Activated CD8-positive, alpha-beta T cell treated with anti-CD3 and anti-CD28 coated beads, Interleukin-2, amount 10 ng/mL, durations not matched to agents 7 days and 5 days (primary cell): Measurements from ENCODE around the gene NEU2. TPM values are rescaled to one million over a fixed set of nuclear protein-coding genes. Genes with fewer than 3 reads are reported as not detected.
"Not testable (repeated sequence)": the region's sequence is repeated elsewhere in the genome, so short reads cannot be mapped to it uniquely, and the experiment has no call there.

Experiments
- ATAC-seq: fragments of 150-1000 bp; cut with Tn5 transposase; one replicate; pipeline ENCODE4 v1.10.0; 2021; ENCODE audit warnings: moderate library complexity
- CTCF ChIA-PET: fragments of 350-600 bp; sonication (Branson Sonifier 250); formaldehyde crosslinking; loops from one replicate; lab custom pipeline; 2021; ENCODE audit warnings: antibody characterized with exemption; lab: Charles Lee
- POLR2A ChIA-PET: fragments of 350-600 bp; sonication (Branson Sonifier 250); formaldehyde crosslinking; loops from one replicate; lab custom pipeline; 2021; ENCODE audit warnings: antibody characterized with exemption; lab: Charles Lee
- DNase-seq: peaks from one replicate; pipeline ENCODE4 v3.0.0-alpha.2; 2020
- H3K27ac Mint-ChIP-seq: one replicate; pipeline ENCODE4 v1.8.0; 2021; ENCODE audit warnings: mild to moderate bottlenecking, mixed read lengths
- H3K27me3 Mint-ChIP-seq: one replicate; pipeline ENCODE4 v1.8.0; 2021; ENCODE audit warnings: low read depth, mixed read lengths
- H3K36me3 Mint-ChIP-seq: one replicate; pipeline ENCODE4 v1.8.0; 2021; ENCODE audit warnings: low read depth, mixed read lengths
- H3K4me1 Mint-ChIP-seq: one replicate; pipeline ENCODE4 v1.8.0; 2021; ENCODE audit warnings: low read depth, mixed read lengths
- H3K4me3 Mint-ChIP-seq: one replicate; pipeline ENCODE4 v1.8.0; 2021; ENCODE audit warnings: mild to moderate bottlenecking, mixed read lengths
- H3K9me3 Mint-ChIP-seq: one replicate; pipeline ENCODE4 v1.8.0; 2022; ENCODE audit warnings: mixed read lengths; ENCODE audit not compliant: insufficient read depth
- total RNA-seq, 2 experiments: library from RNA; stranded (reverse); gene quantifications; one replicate each; pipeline ENCODE4 v1.2.3, GENCODE V29; 2021

The NEU2 gene
- total RNA-seq, 2 experiments from 2014 or later = not detected

DNA sequence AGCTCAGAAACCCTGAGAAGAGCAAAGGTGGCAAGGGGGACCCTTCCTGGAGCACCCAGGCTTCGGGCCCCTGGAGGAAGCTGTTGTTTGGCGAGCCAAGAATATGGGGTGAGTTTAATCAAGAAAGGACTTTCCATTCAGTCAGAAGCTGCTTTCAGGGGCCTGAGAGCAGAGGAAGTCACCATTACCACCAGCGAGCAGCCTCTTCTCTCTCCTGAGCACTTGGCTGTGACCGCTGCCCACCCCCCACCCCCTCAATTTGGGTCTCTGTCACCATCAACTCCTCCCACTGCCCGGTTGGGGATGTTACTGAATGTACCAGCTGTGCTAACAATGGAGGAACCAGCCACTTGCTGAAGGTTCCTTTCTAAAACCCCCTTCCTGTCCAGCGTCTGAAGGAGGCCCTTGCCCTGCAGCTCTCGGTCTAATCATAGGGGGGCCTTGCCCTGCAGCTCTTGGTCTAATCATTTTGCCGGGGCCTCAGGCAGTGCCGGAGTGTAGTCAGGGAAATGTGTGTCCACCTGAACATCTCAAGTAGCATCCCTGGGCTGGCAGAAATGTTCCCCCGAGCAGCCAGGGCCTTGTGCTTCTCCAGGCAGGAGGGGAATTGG is 28.6 kb downstream of the NEU2 start:
- no peaks in the 10 kb centered on the region for H3K9me3 Mint-ChIP-seq
- ATAC-seq = no peak
- no peaks in the 10 kb centered on the region for H3K27me3 Mint-ChIP-seq
- DNase-seq = no peak
- POLR2A ChIA-PET = interaction anchor here (0.7 to 9.5 kb wide), 16 partner anchors 10 to 510 kb away, joined by 3 to 136 read pairs (median 5); partner anchors contain the start of genes ATG16L1 and EIF4E2
- peaks cover 50% of the 10 kb centered on the region for H3K36me3 Mint-ChIP-seq
- CTCF ChIA-PET = interaction anchor here (0.7 to 4.2 kb wide), 22 partner anchors 9 to 251 kb away, joined by 3 to 24 read pairs (median 6); partner anchors contain the start of gene ATG16L1
- peak overlapping the region; percentile 98 for H3K4me3 Mint-ChIP-seq
- peaks cover 49% of the 10 kb centered on the region for H3K4me1 Mint-ChIP-seq
- H3K27ac Mint-ChIP-seq = peak overlapping the region; percentile 91

DNA sequence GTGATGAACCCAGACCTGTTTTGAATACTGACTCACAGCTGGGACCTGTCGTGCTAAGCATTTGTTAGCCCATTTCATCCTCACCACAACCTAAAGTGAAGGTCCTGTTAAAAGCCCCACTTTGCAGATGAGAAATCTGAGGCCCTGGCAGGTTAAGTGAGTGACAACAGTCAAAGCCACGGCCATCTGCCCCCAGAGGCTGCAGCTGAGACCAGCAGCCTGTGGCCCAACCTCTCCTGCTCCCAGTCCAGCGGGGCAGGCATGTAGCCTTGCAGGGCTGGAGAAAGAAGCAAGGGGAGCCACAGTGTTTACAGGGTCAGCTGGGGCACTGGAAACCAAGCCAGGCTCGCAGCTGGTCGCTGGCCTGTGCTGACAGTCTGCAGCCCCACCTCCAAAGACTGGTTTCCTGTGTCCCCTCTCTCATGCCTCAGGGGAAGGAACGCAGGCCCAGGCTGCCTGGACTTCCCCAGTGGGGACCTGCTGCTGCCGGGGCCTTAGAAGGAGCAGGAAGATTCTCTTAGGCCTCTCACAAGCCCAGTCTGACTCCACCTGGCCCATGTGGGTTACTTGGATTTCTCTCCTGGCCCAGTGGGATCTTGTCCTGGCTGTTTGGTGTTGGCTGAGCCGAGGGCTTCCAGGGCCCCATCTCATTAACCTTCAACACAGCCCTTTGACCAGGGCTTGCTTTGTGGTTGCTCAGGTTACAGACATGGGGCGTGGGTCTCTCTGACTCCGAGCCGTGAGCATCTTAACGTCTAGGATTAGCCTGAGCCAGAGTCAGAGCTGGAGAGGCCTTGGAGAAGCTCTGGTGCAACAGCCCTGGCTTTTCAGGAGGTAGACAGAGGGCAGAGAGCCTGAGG is 29.3 kb downstream of the NEU2 start:
- Mint-ChIP-seq H3K27me3 (no peaks in the 10 kb centered on the region), H3K36me3 (peaks cover 57% of the 10 kb centered on the region), H3K27ac (peak overlapping the region; percentile 91), H3K9me3 (no peaks in the 10 kb centered on the region), H3K4me1 (peaks cover 54% of the 10 kb centered on the region), H3K4me3 (peak overlapping the region; percentile 98)
- POLR2A ChIA-PET = interaction anchor here (1.2 to 9.5 kb wide), 10 partner anchors 12 to 511 kb away, joined by 3 to 136 read pairs (median 6); partner anchors contain the start of genes ATG16L1 and EIF4E2
- CTCF ChIA-PET = interaction anchor here (1.0 to 4.2 kb wide), 13 partner anchors 8 to 193 kb away, joined by 3 to 24 read pairs (median 9); partner anchors contain the start of gene ATG16L1
- ATAC-seq = peak; percentile 29
- peak; percentile 56 for DNase-seq

DNA sequence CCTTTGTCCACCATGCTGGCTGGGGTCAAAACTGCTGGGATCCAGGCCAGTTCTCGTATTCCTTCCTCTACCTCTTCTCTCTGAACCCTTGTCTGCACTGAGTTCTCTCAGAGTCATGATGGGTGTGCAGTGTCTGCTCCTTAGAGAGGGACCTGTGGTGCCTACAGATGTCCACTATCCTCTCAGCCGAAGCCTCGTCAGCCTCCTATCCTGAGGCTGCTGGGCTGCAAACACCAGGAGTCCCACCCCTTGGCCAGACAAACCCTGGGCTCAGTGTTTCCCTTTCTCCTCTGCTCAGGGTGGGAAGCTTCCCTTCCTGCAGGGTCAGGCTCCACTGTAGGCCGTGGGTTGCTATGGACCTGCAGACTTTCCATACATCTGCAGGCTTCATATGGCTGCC is 30.0 kb downstream of the NEU2 start:
- ATAC-seq (no peak), DNase-seq (no peak)
- CTCF ChIA-PET = interaction anchor here (1.2 to 4.2 kb wide), 4 partner anchors 9 to 38 kb away, joined by 3 to 22 read pairs (median 18); no protein-coding TSS in a partner anchor
- no peaks in the 10 kb centered on the region for H3K27me3 Mint-ChIP-seq
- POLR2A ChIA-PET = interaction anchor here (5.8 to 9.5 kb wide), 2 partner anchors 14 to 19 kb away, joined by 42 to 136 read pairs; no protein-coding TSS in a partner anchor
- peaks cover 61% of the 10 kb centered on the region for H3K4me1 Mint-ChIP-seq
- H3K4me3 Mint-ChIP-seq = peak overlapping the region; percentile 98
- peak overlapping the region; percentile 91 for H3K27ac Mint-ChIP-seq
- H3K9me3 Mint-ChIP-seq = no peaks in the 10 kb centered on the region
- peaks cover 64% of the 10 kb centered on the region for H3K36me3 Mint-ChIP-seq

DNA sequence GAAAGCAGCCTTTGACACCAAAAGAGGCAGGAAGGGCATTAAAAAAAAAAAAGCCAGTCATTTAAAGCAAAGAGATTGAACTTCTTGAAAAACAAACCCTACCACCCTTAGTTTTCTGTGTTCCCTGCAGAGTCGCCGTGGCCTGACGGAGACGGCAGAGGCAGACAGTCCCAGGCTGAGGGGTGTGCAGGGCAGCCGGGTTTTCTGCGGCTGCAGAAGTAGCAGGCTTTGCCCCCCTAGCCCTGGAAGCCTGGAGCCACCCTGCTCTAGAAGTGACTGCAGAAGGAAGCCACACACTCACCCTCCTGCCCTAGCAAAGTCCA is 30.4 kb downstream of the NEU2 start:
- Mint-ChIP-seq H3K27ac (peak overlapping the region; percentile 91), H3K36me3 (peaks cover 68% of the 10 kb centered on the region), H3K9me3 (no peaks in the 10 kb centered on the region), H3K4me1 (peaks cover 62% of the 10 kb centered on the region), H3K27me3 (no peaks in the 10 kb centered on the region), H3K4me3 (peak overlapping the region; percentile 98)
- no peak for ATAC-seq
- ChIA-PET POLR2A (interaction anchor here (5.8 to 9.5 kb wide), 2 partner anchors 13 to 18 kb away, joined by 42 to 136 read pairs; no protein-coding TSS in a partner anchor), CTCF (interaction anchor here (3.1 to 4.2 kb wide), 3 partner anchors 9 to 38 kb away, joined by 18 to 22 read pairs (median 19); no protein-coding TSS in a partner anchor)
- DNase-seq = no peak

DNA sequence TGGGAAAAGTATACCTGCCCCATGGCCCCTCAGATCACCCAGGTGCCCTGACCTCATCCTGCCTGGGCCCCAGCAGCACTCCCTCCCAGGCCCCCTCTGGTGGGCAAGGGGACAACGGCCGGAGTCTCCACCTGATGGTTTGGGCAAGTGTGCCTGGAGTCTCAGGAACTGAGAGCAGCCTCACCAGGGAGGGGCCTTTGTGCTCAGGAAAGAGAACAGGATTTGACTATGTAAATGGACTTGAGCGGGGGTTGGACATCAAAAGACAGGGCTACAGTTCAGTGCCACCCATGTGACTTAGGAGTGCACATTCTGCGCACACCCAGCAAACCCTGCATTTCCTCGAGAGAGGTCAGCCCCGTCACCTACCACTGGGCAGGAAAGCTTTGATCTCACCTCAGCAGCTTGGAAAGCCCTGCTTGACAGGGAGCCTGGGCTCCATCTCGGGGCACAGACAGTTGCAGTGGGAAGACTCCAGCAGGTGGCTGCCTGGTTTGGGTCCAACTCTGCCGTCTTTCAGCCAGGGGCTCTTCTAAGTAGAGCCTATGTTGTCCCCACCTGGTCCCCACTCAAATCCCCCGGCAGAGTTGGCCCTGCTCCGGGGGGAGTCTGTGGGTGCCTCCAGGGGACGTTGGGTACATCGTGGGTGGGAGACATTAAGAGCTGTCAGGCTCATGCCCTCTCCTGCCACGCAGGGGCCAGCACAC is 30.9 kb downstream of the NEU2 start:
- ChIA-PET POLR2A (interaction anchor here (0.6 to 9.5 kb wide), 5 partner anchors 11 to 178 kb away, joined by 3 to 136 read pairs (median 3); no protein-coding TSS in a partner anchor), CTCF (interaction anchor here (1.6 to 3.1 kb wide), 2 partner anchors 10 to 13 kb away, joined by 6 to 19 read pairs; no protein-coding TSS in a partner anchor)
- peak overlapping the region; percentile 91 for H3K27ac Mint-ChIP-seq
- H3K36me3 Mint-ChIP-seq = peaks cover 68% of the 10 kb centered on the region
- ATAC-seq = peak; percentile 18
- peak overlapping the region; percentile 98 for H3K4me3 Mint-ChIP-seq
- H3K27me3 Mint-ChIP-seq = no peaks in the 10 kb centered on the region
- no peaks in the 10 kb centered on the region for H3K9me3 Mint-ChIP-seq
- H3K4me1 Mint-ChIP-seq = peaks cover 60% of the 10 kb centered on the region
- DNase-seq = no peak

DNA sequence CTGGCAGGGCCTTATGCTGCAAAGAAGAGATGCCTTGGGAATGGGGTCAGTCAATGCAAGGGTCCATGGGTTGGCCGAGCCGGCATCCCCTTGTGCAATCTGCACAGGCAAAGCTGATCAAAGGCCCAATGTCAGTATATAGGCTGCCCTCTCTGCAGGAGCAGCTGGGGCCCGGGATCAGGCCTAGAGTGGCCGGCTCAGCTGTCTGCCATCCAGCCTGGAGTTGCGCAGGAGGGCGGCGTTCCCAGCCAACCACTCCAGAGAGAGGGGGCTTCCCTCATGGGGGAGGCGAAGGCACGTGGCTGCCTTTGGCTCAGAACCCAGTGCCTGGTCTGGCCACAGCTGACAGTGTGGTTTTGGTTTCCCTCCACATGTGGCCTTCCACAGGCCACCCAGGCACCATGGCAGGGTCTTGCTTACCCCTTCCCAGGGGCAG is 31.5 kb downstream of the NEU2 start:
- no peak for ATAC-seq
- Mint-ChIP-seq H3K27ac (peak overlapping the region; percentile 91), H3K36me3 (peaks cover 74% of the 10 kb centered on the region), H3K27me3 (no peaks in the 10 kb centered on the region), H3K9me3 (no peaks in the 10 kb centered on the region), H3K4me3 (peak overlapping the region; percentile 98), H3K4me1 (peaks cover 61% of the 10 kb centered on the region)
- DNase-seq = no peak
- ChIA-PET CTCF (interaction anchor here (1.6 to 3.1 kb wide), 2 partner anchors 10 to 12 kb away, joined by 6 to 19 read pairs; no protein-coding TSS in a partner anchor), POLR2A (interaction anchor here (0.6 to 9.5 kb wide), 5 partner anchors 10 to 177 kb away, joined by 3 to 136 read pairs (median 3); no protein-coding TSS in a partner anchor)

DNA sequence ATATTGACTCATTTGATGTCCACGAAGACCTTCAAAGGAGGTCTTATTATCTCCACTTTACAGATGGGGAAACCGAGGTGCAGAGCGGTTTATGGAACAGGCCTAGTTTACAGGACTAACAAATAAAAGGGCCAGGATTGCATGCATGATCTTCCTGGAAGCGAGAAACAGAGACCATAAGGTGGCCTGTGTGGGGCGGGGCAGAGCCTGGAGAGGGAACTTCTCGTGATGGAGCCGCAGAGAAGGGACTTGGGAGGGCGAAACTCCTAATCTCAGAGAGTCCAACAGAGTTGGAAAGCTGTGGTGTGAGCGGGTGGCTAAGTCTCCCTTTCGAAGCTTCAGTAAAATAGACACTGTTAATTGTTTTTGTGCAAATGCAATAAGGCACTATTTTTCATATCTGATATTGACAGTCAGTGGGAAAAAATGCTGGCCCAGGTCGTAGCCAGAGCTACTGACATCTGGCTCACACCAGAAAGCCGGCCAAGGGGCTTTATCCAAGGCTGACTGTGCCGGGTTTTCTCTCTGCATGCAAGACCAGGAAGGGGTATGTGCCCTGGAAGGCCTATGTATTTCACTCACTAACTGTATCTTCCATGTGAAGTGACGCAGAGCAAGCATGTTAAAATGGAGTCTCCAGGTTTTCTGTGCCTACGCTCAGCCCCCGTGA is 32.2 kb downstream of the NEU2 start:
- Mint-ChIP-seq H3K27ac (peak overlapping the region; percentile 72), H3K4me1 (peaks cover 59% of the 10 kb centered on the region), H3K4me3 (no peak overlapping the region), H3K9me3 (no peaks in the 10 kb centered on the region), H3K36me3 (peaks cover 79% of the 10 kb centered on the region), H3K27me3 (no peaks in the 10 kb centered on the region)
- DNase-seq (no peak), ATAC-seq (no peak)
- CTCF ChIA-PET = interaction anchor here (1.5 to 3.1 kb wide), 3 partner anchors 11 to 18 kb away, joined by 4 to 19 read pairs (median 6); no protein-coding TSS in a partner anchor
- POLR2A ChIA-PET = interaction anchor here (0.7 to 9.5 kb wide), 4 partner anchors 11 to 176 kb away, joined by 3 to 136 read pairs (median 22); no protein-coding TSS in a partner anchor

DNA sequence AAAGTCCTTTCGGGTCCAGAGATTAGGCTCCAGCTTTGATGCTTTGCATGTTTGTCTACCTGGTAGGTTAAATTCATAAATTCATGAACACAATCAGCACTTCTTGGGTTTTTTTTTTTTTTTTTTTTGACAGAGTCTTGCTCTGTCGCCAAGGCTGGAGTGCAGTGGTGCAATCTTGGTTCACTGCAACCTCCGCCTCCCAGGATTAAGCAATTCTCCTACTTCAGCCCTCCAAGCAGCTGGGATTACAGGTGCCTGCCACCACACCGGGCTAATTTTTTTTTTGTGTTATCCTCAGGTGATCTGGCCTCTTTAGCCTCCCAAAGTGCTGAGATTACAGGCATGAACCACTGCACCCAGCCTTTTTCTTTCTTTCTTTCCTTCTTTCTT is 32.7 kb downstream of the NEU2 start:
- ChIA-PET POLR2A (interaction anchor here (9.5 kb wide), 1 partner anchor 16 kb away, joined by 136 read pairs; no protein-coding TSS in a partner anchor), CTCF (interaction anchor here (1.5 to 3.1 kb wide), 3 partner anchors 11 to 17 kb away, joined by 4 to 19 read pairs (median 6); no protein-coding TSS in a partner anchor)
- DNase-seq, H3K4me3 Mint-ChIP-seq, H3K9me3 Mint-ChIP-seq, H3K27ac Mint-ChIP-seq, H3K27me3 Mint-ChIP-seq, ATAC-seq: not testable (repeated sequence)
- peaks cover 56% of the 10 kb centered on the region for H3K4me1 Mint-ChIP-seq
- H3K36me3 Mint-ChIP-seq = peaks cover 84% of the 10 kb centered on the region

DNA sequence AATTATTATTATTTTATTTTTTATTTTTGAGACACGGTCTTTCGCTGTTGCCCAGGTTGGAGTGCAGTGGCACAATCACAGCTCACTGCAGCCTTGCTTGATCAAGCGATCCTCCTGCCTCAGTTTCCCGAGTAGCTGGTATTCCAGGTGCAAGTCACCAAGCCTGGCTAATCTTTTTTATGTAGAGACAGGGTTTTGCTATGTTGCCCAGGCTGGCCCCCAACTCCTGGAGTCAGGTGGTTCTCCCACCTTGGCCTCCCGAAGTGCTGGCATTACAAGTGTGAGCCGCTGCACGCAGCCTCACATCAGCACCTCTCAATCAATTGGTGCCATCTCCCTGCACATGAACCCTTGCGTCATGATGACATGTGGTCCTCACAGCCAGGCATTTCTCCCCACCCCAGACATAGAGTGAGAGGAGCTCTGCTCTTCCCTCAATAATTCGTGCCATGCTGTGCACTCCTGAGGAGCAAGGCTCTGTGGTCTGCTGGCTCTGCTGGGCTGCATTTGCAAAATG is 33.5 kb downstream of the NEU2 start:
- no peak for ATAC-seq
- no peaks in the 10 kb centered on the region for H3K27me3 Mint-ChIP-seq
- ChIA-PET CTCF (no interaction called here), POLR2A (interaction anchor here (9.5 kb wide), 1 partner anchor 15 kb away, joined by 136 read pairs; no protein-coding TSS in a partner anchor)
- no peak for DNase-seq
- no peaks in the 10 kb centered on the region for H3K9me3 Mint-ChIP-seq
- peaks cover 63% of the 10 kb centered on the region for H3K4me1 Mint-ChIP-seq
- no peak overlapping the region for H3K4me3 Mint-ChIP-seq
- H3K36me3 Mint-ChIP-seq = peaks cover 85% of the 10 kb centered on the region
- H3K27ac Mint-ChIP-seq = peak overlapping the region; percentile 14
